HG03097 (cell line): ENCODE results near the gene KCTD7.
A peak's percentile ranks its signal among the peaks of the same experiment; 100 is the strongest.
"Not testable (repeated sequence)": the region's sequence is repeated elsewhere in the genome, so short reads cannot be mapped to it uniquely, and the experiment has no call there.

Source experiments
- ATAC-seq: cut with Tn5 transposase; IDR thresholded peaks from one replicate; pipeline ENCODE4 v1.9.1; 2021; ENCODE audit not compliant: unreplicated experiment, low FRiP score

KCTD7 gene

DNA sequence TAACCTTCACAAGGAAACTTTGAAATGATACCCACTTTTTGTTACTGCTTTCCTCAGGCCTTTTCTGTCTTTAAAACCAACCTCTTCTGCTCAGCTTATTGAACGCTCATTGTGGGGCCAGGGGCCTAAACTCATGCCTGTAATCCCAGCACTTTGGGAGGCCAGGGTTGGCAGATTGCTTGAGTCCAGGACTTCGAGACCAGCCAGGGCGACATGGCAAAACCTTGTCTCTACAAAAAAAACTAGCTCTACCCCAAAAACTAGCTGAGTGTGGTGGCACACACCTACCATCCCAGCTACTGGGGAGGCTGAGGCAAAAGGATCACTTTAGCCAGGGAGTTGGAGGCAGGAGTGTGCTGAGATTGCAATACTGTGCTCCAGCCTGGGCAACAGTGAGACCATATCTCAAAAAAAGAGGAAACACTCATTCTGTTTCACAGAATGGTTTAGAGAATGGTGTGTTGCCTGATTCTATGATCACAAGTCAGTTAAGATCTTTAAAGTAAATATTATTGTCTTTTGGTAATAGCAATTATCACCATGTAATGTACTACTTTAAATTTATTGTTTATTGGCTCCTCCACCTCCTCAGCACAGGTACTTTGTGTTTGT lies 51.1 kb downstream of the KCTD7 start:
- ATAC-seq, result no peak

DNA sequence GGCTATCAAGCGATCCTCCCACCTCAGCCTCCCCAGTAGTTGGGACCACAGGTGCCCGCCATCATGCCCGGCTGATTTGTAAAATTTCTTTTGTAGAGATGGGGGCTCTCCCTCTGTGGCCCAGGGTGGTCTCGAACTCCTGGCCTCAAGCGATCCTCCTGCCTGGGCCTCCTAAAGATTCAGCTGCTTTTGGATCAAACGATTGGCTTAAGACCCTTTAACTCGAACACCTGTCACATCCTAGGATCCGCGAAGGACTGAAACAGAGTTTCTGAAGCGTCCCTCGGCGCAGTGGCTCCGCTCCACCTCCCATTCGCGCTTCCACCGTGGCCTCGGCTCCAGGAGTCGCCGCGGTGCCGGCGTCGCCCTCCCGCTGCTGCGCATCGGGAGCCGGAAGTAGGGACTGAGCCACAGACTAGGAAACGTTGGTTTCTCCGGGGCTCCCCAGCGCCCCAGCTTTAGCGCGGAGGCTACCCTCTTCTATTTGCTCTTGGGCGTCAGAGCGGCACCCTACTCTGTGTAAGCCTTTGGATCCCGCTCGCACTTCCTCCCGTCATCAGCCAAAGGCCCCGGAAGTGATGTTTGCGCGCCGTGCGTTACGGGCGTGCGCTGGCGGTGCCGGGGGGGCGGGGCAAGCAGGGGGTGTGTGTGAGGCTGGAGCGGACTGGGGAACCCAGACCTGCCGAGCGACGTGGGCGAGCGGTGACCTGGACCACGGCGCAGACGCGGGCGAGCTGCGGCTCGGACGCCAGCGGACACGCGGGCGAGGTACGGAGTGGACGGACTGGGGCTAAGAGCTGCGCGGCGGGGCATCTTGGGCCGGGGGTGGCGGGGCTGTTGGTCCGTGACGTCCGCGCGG lies 53.0 kb downstream of the KCTD7 start:
- ATAC-seq, result peak; percentile 91

DNA sequence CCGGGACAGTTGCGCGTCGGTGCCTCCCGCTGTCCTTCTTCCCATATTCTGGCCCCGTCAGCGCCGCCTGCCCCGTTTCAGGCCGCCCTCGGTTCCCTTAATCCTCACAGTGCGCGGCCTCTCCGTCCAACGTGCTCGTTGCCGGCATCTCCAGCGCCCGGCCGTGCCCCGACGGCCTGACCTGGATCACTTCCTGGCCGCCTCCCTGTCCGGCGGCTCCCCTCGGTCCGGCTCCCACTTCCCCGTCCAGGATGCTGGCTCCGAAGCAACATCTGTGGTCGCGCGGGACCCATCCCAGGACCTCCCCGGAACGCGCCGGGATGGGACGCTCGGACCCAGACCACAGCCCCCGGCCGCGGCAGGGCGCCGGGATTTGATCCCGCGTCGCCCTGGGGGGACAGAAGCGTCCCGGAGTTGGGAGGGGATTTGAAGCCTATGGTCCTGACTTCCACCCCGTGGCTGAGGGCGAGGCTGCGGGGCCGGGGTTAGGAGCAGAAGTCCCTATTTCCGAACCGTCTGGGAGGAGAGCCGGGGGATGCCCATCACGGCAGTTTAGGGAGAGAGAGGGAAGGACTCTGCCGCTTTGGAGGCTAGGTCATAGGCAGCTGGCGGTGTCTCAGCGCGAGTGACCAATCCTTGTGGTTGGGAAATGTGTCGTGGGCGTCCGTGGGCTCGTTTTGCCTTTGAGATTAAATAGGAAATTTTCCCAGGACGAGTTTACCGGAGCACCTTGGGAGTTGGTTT lies 53.8 kb downstream of the KCTD7 start:
- ATAC-seq, result peak; percentile 25

DNA sequence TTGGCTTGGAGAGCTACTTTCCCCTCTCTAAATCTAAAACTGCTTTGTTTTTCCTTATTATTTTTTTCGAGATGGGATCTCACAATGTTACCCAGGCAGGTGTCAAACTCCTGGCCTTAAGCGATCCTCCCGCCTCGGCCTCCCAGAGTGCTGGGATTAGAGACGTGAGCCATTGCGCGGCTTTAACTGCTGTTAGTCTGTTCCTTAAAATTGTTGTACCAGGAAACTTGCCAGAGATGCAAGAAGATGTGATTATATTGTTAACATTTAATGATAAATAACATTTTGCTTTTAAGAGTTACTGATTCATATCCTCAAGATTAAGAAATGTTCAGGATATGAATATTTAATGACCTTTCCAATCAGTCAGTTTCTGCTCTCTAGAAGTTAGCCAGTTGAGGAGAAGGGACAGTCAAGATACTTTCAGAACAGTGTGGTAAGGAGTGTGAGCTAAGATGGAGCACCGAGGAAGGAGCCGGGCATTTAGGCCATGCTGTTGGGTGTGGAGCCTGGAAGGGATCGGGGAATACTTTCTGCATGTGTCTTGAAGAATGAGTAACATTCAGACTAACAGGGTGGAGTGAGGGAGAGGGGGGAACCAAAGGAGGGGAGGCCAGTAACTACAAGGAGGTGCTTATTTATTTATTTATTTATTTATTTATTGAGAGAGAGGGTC lies 54.6 kb downstream of the KCTD7 start:
- not testable (repeated sequence) for ATAC-seq

DNA sequence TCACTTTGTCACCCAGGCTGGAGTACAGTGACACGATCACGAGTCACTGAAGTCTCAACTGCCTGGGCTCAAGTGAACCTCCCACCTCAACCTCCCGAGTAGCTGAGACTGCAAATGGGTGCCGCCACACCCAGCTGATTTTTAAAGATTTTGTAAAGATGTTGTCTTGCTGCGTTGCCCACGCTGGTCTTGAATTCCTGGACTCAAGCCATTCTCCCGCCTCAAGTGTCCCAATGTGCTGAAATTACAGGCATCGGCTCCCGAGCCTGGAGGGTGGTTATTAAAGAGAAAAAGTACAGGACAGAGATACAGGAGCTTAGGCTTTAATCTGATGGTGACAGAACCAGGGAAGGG lies 55.1 kb downstream of the KCTD7 start:
- no peak for ATAC-seq

DNA sequence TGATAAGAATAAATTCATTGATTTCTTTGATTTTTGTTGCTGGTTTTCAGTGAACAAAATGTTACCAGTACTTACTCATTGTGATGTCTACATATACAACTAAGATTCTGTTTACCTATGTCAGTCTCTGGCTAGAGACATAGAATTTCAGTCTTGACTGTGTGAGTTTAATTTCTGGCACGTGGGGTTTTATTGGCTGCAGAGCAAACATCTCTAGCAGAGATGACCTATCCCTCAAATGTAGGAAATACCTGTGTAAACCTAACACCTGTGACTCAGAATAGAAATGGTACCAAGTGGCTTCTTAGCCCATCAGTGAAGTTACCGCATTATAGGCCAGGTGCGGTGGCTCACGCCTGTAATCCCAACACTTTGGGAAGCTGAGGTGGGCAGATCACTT lies 57.0 kb downstream of the KCTD7 start:
- ATAC-seq, result not testable (repeated sequence)

DNA sequence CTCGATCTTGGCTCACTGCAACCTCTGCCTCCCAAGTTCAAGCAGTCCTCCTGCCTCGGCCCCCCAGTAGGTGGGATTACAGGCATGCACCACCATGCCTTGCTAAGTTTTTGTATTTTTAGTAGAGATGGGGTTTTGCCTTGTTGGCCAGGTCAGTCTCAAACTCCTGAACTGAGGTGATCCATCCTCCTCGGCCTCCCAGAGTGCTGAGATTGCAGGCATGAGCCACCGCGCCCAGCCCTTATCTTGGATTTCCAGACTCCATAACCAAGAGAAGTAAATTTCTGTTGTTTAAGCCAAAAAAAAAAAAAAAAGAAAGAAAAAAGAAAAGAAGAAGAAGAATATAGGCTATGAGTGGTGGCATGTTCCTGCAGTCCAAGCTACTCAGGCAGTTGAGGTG lies 58.5 kb downstream of the KCTD7 start:
- no peak for ATAC-seq

DNA sequence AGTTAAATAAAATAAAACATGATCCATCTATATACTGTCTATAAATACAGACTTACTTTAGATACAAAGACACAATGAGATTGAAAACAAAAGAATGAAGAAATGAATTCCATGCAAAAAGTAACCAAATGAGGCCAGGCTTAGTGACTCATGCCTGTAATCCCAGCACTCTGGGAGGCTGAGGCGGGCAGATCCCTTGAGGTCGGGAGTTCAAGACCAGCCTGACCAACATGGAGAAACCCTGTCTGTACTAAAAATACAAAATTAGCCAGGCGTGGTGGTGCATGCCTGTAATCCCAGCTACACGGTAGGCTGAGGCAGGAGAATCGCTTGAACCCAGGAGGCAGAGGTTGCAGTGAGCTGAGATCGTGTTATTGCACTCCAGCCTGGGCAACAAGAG lies 59.0 kb downstream of the KCTD7 start:
- ATAC-seq, result not testable (repeated sequence)

DNA sequence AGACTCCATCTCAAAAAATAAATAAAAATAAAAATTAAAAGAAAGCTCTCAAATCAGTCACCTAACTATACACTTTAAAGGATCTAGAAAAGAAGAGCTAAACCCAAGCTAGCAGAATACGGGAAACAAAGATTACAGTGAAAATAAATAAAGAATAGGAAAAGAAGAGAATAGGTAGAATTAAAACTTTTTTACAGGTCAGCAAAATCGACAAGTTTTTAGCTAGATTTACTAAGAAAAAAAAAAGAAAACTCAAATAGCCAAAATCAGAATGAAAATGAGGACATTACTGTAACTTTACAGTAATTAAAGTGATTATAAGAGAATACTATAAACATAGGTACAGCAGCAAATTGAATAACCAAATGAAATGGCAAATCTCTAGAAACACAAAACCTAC lies 60.4 kb downstream of the KCTD7 start:
- ATAC-seq, result no peak

DNA sequence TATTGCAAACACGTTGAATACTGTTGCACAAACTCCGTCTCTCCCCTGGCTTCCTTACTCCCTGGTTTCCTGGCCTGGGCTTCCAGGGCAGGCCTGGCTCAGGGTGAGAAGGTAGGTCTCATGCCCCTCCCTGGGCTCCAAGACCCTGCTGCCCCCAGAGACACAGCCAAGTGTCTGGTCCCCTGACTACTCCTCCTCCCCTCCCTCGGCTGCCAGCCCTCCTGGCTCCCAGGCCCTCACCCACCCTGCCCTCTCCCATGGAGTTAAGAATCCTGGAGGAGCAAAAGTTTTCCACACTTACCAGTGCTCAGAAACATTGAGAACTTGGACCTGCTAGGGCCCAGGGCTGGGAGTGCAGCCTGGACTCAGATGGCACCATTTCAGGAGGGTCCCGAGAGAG lies 64.7 kb downstream of the KCTD7 start:
- ATAC-seq, result no peak
